K562 (cell line): ENCODE data around the gene NYAP1. TPM values are rescaled to one million over a fixed set of nuclear protein-coding genes. Genes with fewer than 3 reads are reported as not detected.
A peak's percentile ranks its signal among the peaks of the same experiment; 100 is the strongest.

ENCODE experiments used
- BCOR ChIP-seq: fragments of 450-650 bp; IDR thresholded peaks from 2 replicates; pipeline ENCODE4 v1.6.1; 2016
- BRCA1 ChIP-seq, 2 experiments: fragments of 450-650 bp in 1 of 2; sonication (generic) in 1 of 2; formaldehyde crosslinking in 1 of 2; IDR thresholded peaks; 2 replicates each; pipeline versions ENCODE4 v1.5.0 to v1.6.1; 2017 to 2020; ENCODE audit warnings: mild to moderate bottlenecking in 1 of 2, missing genetic modification reagents in 1 of 2
- CBX2 ChIP-seq: fragments of 200-600 bp; sonication (generic); IDR thresholded peaks from one replicate; pipeline ENCODE4 v1.6.1; 2012; ENCODE audit warnings: mild to moderate bottlenecking, low read length, inconsistent platforms; ENCODE audit not compliant: insufficient read depth, poor library complexity, severe bottlenecking
- FOXM1 ChIP-seq, 2 experiments: fragments of 450-650 bp in 1 of 2; sonication (generic) in 1 of 2; formaldehyde crosslinking in 1 of 2; IDR thresholded peaks; 2 replicates each; pipeline versions ENCODE4 v1.6.1 to v1.9.0; 2017 to 2022; ENCODE audit warnings: low read depth in 2 of 2, mild to moderate bottlenecking in 2 of 2, missing genetic modification reagents in 1 of 2, moderate library complexity in 1 of 2
- FUS ChIP-seq: fragments of 200-400 bp; formaldehyde crosslinking; optimal IDR thresholded peaks from 2 replicates; pipeline ENCODE3; 2017; ENCODE audit warnings: low read depth, low read length
- HCFC1 ChIP-seq: IDR thresholded peaks from 2 replicates; pipeline ENCODE4 v1.6.1; 2012; ENCODE audit warnings: low read depth, low read length, improper control_type of control experiment
- HDAC1 ChIP-seq, 2 experiments: fragments of 450-650 bp; IDR thresholded peaks; 2 replicates each; pipeline ENCODE4 v1.6.1; 2016 to 2017; ENCODE audit warnings: inconsistent platforms in 1 of 2, mild to moderate bottlenecking in 1 of 2, moderate library complexity in 1 of 2
- KLF16 ChIP-seq: IDR thresholded peaks from 2 replicates; pipeline ENCODE4 v1.6.1; 2016; ENCODE audit warnings: antibody characterized with exemption
- LEF1 ChIP-seq: fragments of 450-650 bp; IDR thresholded peaks from 2 replicates; pipeline ENCODE4 v1.6.1; 2016; ENCODE audit warnings: mild to moderate bottlenecking
- MAX ChIP-seq: sonication (generic); formaldehyde crosslinking; IDR thresholded peaks from 2 replicates; pipeline ENCODE4 v1.9.0; 2022; ENCODE audit warnings: mild to moderate bottlenecking, missing genetic modification reagents
- NKRF ChIP-seq: fragments of 450-650 bp; IDR thresholded peaks from 2 replicates; pipeline ENCODE4 v1.6.1; 2016; ENCODE audit warnings: borderline replicate concordance
- PHF8 ChIP-seq: fragments of 200-600 bp; sonication (generic); IDR thresholded peaks from 2 replicates; pipeline ENCODE4 v1.6.1; 2012; ENCODE audit warnings: mixed run types, mild to moderate bottlenecking, inconsistent platforms, low read length, moderate library complexity, borderline replicate concordance
- SMAD1 ChIP-seq: fragments of 150-350 bp; IDR thresholded peaks from 2 replicates; pipeline ENCODE4 v1.6.1; 2014; ENCODE audit warnings: low read length, low read depth; ENCODE audit not compliant: partially characterized antibody
- TAL1 ChIP-seq: fragments of 450-650 bp; IDR thresholded peaks from 2 replicates; pipeline ENCODE4 v1.6.1; 2016; ENCODE audit warnings: mild to moderate bottlenecking
- XRCC3 ChIP-seq: fragments of 450-650 bp; IDR thresholded peaks from 2 replicates; pipeline ENCODE4 v1.6.1; 2017; ENCODE audit warnings: mild to moderate bottlenecking, moderate library complexity
- ZBTB17 ChIP-seq: fragments of 450-650 bp; formaldehyde crosslinking; IDR thresholded peaks from 2 replicates; pipeline ENCODE4 v1.4.0; 2020; ENCODE audit warnings: mild to moderate bottlenecking
- ZBTB2 ChIP-seq: fragments of 450-650 bp; IDR thresholded peaks from 2 replicates; pipeline ENCODE4 v1.6.1; 2016; ENCODE audit warnings: antibody characterized with exemption
- ZNF583 ChIP-seq: fragments of 250-450 bp; sonication (Bioruptor Pico); IDR thresholded peaks from 2 replicates; pipeline ENCODE4 v1.4.0; 2020
- ZNF696 ChIP-seq: fragments of 250-450 bp; sonication (Bioruptor Pico); conservative IDR thresholded peaks from 2 replicates; pipeline ENCODE4 v1.4.0; 2020; ENCODE audit warnings: mild to moderate bottlenecking, moderate library complexity
- ZNF780A ChIP-seq: fragments of 250-450 bp; sonication (Bioruptor Pico); IDR thresholded peaks from 2 replicates; pipeline ENCODE4 v1.5.0; 2021; ENCODE audit warnings: mild to moderate bottlenecking
- polyA plus RNA-seq, 8 experiments: library from polyadenylated mRNA; depleted of rRNA in 4 of 8; stranded (reverse) in 5 of 8; unstranded in 3 of 8; fragments of >200 nt; fragmentation: Nextera tagmentation in 2 of 8; fragmentation: Illumina TruSeq in 1 of 8; extraction: Ambion mirVana in 2 of 8; extraction: Trizol in 1 of 8; gene quantifications; 2 replicates each; pipeline versions ENCODE4 v1.2.1 to v1.2.3, GENCODE V29; 2011 to 2014; ENCODE audit warnings: inconsistent platforms in 1 of 8, missing spikeins in 1 of 8
- total RNA-seq, 7 experiments: library from RNA; depleted of rRNA in 6 of 7; stranded (reverse); fragments of >200 nt in 6 of 7; fragmentation: Illumina TruSeq in 2 of 7; extraction: Trizol in 2 of 7; gene quantifications; 2 replicates each; pipeline versions ENCODE4 v1.2.1 to v1.2.3, GENCODE V29; 2011 to 2021; ENCODE audit warnings: low replicate concordance in 1 of 7
- TF ChIP-seq, protein P1 (sequence below): fragments of 250-450 bp; sonication (Bioruptor Pico); IDR thresholded peaks from 2 replicates; pipeline ENCODE4 v1.4.0; 2020
- TF ChIP-seq, protein P2 (sequence below): sonication (generic); formaldehyde crosslinking; IDR thresholded peaks from 2 replicates; pipeline ENCODE4 v1.8.0; 2022; ENCODE audit warnings: mild to moderate bottlenecking, missing genetic modification reagents

NYAP1 gene
- total and polyA plus RNA-seq, 9 of the 15 experiments (the other 6 are each of a cell fraction or from before 2014, with no cell fraction given) = 0.11 to 0.88 (median 0.22) TPM; not detected in 2

GRCh38 chr7:100538654-100539435 is 55.1 kb downstream of the NYAP1 start, which contains the start of gene AGFG2 (continued):
- TF ChIP-seq FOXM1 (IDR thresholded peaks at IDR 0.05; ENCODE audit: low read depth) (peak; percentile 58; the same call in 1 of the 2 replicates), FOXM1 (CRISPR knock-in tag; IDR thresholded peaks at IDR 0.05; ENCODE audit: low read depth) (no peak), SMAD1 (peak; percentile 56), MAX (CRISPR knock-in tag) (peak; percentile 95), KLF16 (no peak), TAL1 (no peak), HCFC1 (0 out of 2 replicates have a peak, but pooled peaks have one; percentile 10), HDAC1 (IDR thresholded peaks at IDR 0.05) (peak in 1 of 2 experiments; percentile 99; a peak in 2 of 4 replicates), BRCA1 (IDR thresholded peaks at IDR 0.05) (no peak), BRCA1 (CRISPR knock-in tag; IDR thresholded peaks at IDR 0.05) (no peak), CBX2 (no peak), XRCC3 (no peak), ZNF696 (CRISPR knock-in tag) (no peak), ZBTB2 (peak; percentile 97), ZBTB17 (CRISPR knock-in tag) (peak; percentile 11; the same call in 1 of the 2 replicates), ZNF583 (CRISPR knock-in tag) (peak; percentile 59; the same call in 1 of the 2 replicates), ZNF780A (no peak), NKRF (peak; percentile 99), PHF8 (peak; percentile 65; the same call in 1 of the 2 replicates), FUS (peak; percentile 61), LEF1 (no peak; the same call in 1 of the 2 replicates), BCOR (peak; percentile 77)
- TF ChIP-seq, protein P1, sequence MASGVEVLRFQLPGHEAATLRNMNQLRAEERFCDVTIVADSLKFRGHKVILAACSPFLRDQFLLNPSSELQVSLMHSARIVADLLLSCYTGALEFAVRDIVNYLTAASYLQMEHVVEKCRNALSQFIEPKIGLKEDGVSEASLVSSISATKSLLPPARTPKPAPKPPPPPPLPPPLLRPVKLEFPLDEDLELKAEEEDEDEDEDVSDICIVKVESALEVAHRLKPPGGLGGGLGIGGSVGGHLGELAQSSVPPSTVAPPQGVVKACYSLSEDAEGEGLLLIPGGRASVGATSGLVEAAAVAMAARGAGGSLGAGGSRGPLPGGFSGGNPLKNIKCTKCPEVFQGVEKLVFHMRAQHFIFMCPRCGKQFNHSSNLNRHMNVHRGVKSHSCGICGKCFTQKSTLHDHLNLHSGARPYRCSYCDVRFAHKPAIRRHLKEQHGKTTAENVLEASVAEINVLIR = peak; percentile 71; the same call in 1 of the 2 replicates
- TF ChIP-seq, protein P2, sequence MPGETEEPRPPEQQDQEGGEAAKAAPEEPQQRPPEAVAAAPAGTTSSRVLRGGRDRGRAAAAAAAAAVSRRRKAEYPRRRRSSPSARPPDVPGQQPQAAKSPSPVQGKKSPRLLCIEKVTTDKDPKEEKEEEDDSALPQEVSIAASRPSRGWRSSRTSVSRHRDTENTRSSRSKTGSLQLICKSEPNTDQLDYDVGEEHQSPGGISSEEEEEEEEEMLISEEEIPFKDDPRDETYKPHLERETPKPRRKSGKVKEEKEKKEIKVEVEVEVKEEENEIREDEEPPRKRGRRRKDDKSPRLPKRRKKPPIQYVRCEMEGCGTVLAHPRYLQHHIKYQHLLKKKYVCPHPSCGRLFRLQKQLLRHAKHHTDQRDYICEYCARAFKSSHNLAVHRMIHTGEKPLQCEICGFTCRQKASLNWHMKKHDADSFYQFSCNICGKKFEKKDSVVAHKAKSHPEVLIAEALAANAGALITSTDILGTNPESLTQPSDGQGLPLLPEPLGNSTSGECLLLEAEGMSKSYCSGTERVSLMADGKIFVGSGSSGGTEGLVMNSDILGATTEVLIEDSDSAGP (CRISPR knock-in tag) = no peak
